ENCODE results near the gene MLKL.
"Not testable (repeated sequence)": the region's sequence is repeated elsewhere in the genome, so short reads cannot be mapped to it uniquely, and the experiment has no call there.

MLKL gene

DNA sequence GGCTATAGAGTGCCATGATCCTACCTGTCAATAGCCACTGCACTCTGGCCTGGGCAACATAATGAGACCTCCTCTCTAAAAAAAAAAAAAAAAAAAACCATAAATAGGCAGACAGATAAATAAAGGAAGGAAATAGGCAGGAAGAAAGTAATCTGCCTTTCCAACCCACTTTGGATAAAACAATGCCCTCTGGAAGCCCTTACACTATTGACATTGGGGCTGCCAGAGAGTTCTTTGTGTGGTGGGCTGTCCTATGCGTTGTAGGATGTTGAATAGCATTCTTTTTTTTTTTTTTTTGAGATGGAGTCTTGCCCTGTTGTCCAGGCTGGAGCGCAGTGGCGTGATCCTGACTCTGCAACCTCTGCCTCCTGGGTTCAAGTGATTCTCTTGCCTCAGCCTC lies 26.8 kb downstream of the MLKL start:
- TF ChIP-seq, protein P1, sequence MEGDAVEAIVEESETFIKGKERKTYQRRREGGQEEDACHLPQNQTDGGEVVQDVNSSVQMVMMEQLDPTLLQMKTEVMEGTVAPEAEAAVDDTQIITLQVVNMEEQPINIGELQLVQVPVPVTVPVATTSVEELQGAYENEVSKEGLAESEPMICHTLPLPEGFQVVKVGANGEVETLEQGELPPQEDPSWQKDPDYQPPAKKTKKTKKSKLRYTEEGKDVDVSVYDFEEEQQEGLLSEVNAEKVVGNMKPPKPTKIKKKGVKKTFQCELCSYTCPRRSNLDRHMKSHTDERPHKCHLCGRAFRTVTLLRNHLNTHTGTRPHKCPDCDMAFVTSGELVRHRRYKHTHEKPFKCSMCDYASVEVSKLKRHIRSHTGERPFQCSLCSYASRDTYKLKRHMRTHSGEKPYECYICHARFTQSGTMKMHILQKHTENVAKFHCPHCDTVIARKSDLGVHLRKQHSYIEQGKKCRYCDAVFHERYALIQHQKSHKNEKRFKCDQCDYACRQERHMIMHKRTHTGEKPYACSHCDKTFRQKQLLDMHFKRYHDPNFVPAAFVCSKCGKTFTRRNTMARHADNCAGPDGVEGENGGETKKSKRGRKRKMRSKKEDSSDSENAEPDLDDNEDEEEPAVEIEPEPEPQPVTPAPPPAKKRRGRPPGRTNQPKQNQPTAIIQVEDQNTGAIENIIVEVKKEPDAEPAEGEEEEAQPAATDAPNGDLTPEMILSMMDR (IDR thresholded peaks at IDR 0.05; ENCODE audit: low read depth, low read length, missing control alignments): no peak
- no peak overlapping the region for H3K4me3 ChIP-seq (ENCODE audit: low read depth, low read length)
- DNase-seq (ENCODE audit: low read depth): no peak
- in situ Hi-C loops (cut with HindIII; ENCODE audit: low sequenced_read_pairs): no loop called here

DNA sequence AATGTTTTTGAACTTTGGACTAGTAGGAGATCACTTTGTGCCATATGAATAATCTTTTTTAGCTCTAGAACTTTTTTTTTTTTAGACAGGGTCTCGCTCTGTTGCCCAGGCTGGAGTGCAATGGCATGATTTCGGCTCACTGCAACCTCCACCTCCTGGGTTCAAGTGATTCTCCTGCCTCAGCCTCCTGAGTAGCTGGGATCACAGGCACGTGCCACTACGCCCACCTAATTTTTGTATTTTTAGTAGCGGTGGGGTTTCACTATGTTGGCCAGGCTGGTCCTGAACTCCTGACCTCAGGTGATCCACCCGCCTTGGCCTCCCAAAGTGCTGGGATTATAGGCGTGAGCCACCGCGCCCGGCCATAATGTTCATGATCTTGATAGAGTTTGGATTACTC lies 31.8 kb downstream of the MLKL start:
- H3K4me3 ChIP-seq (ENCODE audit: low read depth, low read length); in situ Hi-C loops (cut with HindIII; ENCODE audit: low sequenced_read_pairs); DNase-seq (ENCODE audit: low read depth): not testable (repeated sequence)

DNA sequence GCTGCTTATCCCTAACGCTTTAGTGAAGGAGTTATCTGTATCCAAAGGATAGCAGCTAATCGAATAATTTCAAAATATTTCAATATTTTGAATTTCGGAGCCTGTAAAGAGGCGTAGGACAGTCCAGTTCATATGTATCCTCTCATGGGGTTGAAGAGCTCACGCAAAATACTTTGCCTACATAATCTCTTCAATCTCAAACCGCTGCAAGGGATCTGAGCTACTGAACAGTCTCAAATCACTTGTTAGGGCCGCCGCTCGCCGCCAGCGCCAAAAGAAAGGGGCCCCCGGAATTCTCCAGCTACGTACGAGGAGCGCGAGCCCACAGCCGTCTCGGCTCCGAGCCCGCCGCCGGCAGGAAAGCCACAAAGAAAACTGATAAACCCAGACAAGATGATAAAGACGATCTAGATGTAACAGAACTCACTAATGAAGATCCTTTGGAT lies 33.4 kb downstream of the MLKL start:
- in situ Hi-C loops (cut with HindIII; ENCODE audit: low sequenced_read_pairs): no loop called here
- H3K4me3 ChIP-seq (ENCODE audit: low read depth, low read length): peak overlapping the region; percentile 78
- TF ChIP-seq, protein P1 (IDR thresholded peaks at IDR 0.05; ENCODE audit: low read depth, low read length, missing control alignments): no peak
- DNase-seq (ENCODE audit: low read depth): no peak

DNA sequence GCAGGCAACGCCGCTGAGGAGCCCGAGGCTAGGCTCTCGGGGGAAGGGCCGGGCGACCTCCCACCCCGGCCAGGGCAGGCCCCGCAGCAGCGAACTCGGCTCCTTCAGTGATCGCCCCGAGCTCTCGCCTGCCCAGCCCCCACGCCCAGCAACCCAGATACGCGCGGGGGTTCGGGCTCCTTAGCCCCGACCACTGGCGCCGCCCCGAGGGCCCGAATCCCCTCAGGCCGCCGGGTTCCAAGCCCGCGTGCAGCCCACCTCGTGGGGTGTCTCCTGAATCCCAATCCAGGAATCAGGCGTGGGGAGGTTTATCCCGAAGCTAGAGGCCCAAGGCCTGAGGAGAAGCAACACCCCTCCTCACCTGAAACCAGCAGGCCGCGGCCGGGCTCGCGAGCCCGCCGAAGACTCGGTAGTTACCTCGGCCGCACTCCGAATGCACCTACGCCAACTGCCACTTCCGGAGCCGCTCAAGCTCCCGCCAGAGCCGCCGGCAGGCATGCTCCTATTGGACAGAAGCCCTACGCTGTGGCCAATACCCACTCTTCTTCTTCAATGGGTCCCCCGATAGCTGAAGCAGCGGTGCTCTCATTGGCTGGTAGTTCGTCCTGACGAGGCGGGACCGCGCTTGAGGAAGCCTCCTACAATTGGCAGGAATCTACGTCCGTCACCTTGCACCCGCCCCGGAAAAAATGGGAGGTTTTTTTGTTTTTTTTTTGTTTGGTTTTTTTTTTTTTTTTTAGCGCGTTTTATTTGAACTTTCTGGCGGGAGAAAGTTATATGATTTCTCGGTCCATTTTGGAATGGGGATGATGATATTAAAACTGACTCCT lies 34.0 kb downstream of the MLKL start, which contains the start of gene RFWD3:
Gene RFWD3 (minus strand): TSS at position 453 of the 830 bp plus-strand sequence. CDS start 5,428 bp downstream, outside the sequence.
- H3K4me3 ChIP-seq (ENCODE audit: low read depth, low read length): peak within 1 kb of the TSS; percentile 78
- TF ChIP-seq, protein P1 (IDR thresholded peaks at IDR 0.05; ENCODE audit: low read depth, low read length, missing control alignments): no peak
- peak; percentile 98 for DNase-seq (ENCODE audit: low read depth)
- in situ Hi-C loops (cut with HindIII; ENCODE audit: low sequenced_read_pairs): no loop called here

DNA sequence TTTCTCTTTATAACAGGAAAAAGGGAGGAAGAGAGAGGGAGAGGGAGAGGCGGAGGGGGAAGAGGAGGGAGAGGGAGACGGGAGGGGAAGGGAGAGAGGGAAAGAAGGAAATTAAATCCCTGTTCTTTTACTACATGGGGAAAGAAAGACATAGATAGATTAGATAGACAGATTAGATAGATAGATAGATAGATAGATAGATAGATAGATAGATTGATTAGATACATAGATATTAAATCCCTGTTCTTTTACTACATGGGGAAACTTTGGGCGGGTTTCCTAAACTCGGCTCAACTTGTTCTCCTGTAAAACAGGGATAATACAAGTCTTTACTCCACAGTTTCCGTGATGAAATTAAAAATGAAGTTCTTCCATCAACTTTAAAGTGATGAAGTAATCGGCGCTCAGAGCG lies 34.6 kb downstream of the MLKL start:
- peak overlapping the region; percentile 78 for H3K4me3 ChIP-seq (ENCODE audit: low read depth, low read length)
- in situ Hi-C loops (cut with HindIII; ENCODE audit: low sequenced_read_pairs): no loop called here
- no peak for DNase-seq (ENCODE audit: low read depth)
- TF ChIP-seq, protein P1 (IDR thresholded peaks at IDR 0.05; ENCODE audit: low read depth, low read length, missing control alignments): no peak

DNA sequence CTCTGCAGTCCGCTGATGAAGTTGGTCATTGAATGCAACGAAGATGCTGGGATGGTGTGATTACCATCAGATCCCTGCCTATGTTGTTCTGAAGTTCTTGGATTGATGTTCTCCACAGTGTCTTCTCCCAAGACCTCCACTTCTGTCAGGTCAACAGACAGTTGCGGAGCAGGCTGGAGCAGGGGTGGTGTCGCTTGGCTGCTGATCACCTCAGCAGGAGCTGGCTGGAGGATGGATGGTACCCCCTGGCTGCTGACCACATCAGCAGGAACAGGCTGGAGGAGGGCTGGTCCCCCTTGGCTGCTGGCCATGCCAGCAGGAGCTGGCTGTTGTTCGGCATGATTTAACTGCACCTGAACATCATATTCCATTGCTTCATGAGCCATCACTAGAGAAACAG lies 39.6 kb downstream of the MLKL start:
- TF ChIP-seq, protein P1 (IDR thresholded peaks at IDR 0.05; ENCODE audit: low read depth, low read length, missing control alignments): no peak
- in situ Hi-C loops (cut with HindIII; ENCODE audit: low sequenced_read_pairs): no loop called here
- no peak for DNase-seq (ENCODE audit: low read depth)
- no peak overlapping the region for H3K4me3 ChIP-seq (ENCODE audit: low read depth, low read length)

DNA sequence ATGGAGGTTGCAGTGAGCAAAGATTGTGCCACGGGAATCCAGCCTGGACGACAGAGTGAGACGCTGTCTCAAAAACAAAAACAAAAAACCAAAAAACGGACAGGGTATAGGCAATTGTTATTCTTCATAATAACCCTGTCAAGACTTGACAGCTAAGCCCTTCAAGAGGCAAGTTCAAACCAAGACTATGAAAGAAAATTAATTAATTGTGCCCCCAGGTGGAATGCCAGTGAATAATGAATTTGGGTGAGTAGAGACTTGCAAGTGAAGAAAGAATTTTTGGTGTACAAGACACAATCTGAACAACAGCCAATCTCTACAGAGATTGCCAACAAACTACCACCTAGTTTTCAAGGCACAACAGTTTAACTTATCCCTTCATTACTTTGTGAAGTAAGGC lies 40.3 kb downstream of the MLKL start:
- H3K4me3 ChIP-seq (ENCODE audit: low read depth, low read length): no peak overlapping the region
- no peak for DNase-seq (ENCODE audit: low read depth)
- TF ChIP-seq, protein P1 (IDR thresholded peaks at IDR 0.05; ENCODE audit: low read depth, low read length, missing control alignments): no peak
- in situ Hi-C loops (cut with HindIII; ENCODE audit: low sequenced_read_pairs): no loop called here

Measured in astrocyte of the cerebellum (primary cell).